OCI-LY7 (cell line): Measurements from ENCODE around the gene RTN4RL2.

Experiments used
- CTCF ChIP-seq: fragments of 200-600 bp; sonication (generic); conservative IDR thresholded peaks from 2 replicates; pipeline ENCODE4 v1.5.1; 2014; ENCODE audit warnings: mild to moderate bottlenecking, antibody characterized with exemption, low read length, moderate library complexity, mixed read lengths
- EZH2phosphoT487 ChIP-seq: fragments of 200-600 bp; sonication (generic); IDR thresholded peaks from 2 replicates; pipeline ENCODE4 v1.6.1; 2018; ENCODE audit warnings: low read depth, borderline replicate concordance, mild to moderate bottlenecking, mixed run types, antibody characterized with exemption, low read length, moderate library complexity, mixed read lengths

GRCh38 chr11:57482782-57483561, 22.6 kb downstream of the RTN4RL2 start:
- TF ChIP-seq CTCF, result peak; percentile 76
- no peak for TF ChIP-seq EZH2phosphoT487
